Neural progenitor cell (in vitro differentiated cells): ENCODE results near the gene MS4A10. TPM values are rescaled to one million over a fixed set of nuclear protein-coding genes. Genes with fewer than 3 reads are reported as not detected.

Source experiments
- DNase-seq: peaks from one replicate; pipeline ENCODE4 v3.0.0-alpha.2; 2016; ENCODE audit warnings: low spot score
- H2AFZ ChIP-seq: fragments of 200-600 bp; sonication (generic); replicated peaks from 2 replicates; pipeline ENCODE4 v1.6.1; 2016; ENCODE audit warnings: antibody characterized with exemption
- H3F3A ChIP-seq: fragments of 200-600 bp; sonication (generic); 2 replicates; pipeline ENCODE4 v1.6.1; 2016; ENCODE audit warnings: antibody characterized with exemption, low read depth
- H3K27ac ChIP-seq: fragments of 200-600 bp; sonication (generic); 2 replicates; pipeline ENCODE4 v1.5.1; 2016; ENCODE audit warnings: mild to moderate bottlenecking
- H3K27me3 ChIP-seq: fragments of 200-600 bp; sonication (generic); 2 replicates; pipeline ENCODE4 v1.6.1; 2016; ENCODE audit warnings: mild to moderate bottlenecking, moderate library complexity
- H3K36me3 ChIP-seq: fragments of 200-600 bp; sonication (generic); 2 replicates; pipeline ENCODE4 v1.5.1; 2016
- H3K4me1 ChIP-seq: fragments of 200-600 bp; sonication (generic); 2 replicates; pipeline ENCODE4 v1.6.1; 2016; ENCODE audit warnings: mixed run types
- H3K4me2 ChIP-seq: fragments of 200-600 bp; sonication (generic); 2 replicates; pipeline ENCODE4 v1.6.1; 2016
- H3K4me3 ChIP-seq: fragments of 200-600 bp; sonication (generic); 2 replicates; pipeline ENCODE4 v1.5.1; 2016
- H3K79me2 ChIP-seq: fragments of 200-600 bp; sonication (generic); 2 replicates; pipeline ENCODE4 v1.6.1; 2016; ENCODE audit warnings: low read depth
- H3K9ac ChIP-seq: fragments of 200-600 bp; sonication (generic); 2 replicates; pipeline ENCODE4 v1.6.1; 2016
- H3K9me3 ChIP-seq: fragments of 200-600 bp; sonication (generic); 2 replicates; pipeline ENCODE4 v1.5.1; 2016; ENCODE audit warnings: low read depth
- H4K20me1 ChIP-seq: fragments of 200-600 bp; sonication (generic); 2 replicates; pipeline ENCODE4 v1.6.1; 2016; ENCODE audit warnings: low read depth
- H3K27ac Mint-ChIP-seq: 3 replicates; pipeline ENCODE4 v1.8.0; 2021; ENCODE audit warnings: mixed read lengths
- H3K27me3 Mint-ChIP-seq: 2 replicates; pipeline ENCODE4 v1.8.0; 2022; ENCODE audit warnings: low read depth, mild to moderate bottlenecking, inconsistent platforms, moderate library complexity, mixed read lengths; ENCODE audit not compliant: insufficient read depth
- H3K36me3 Mint-ChIP-seq: 3 replicates; pipeline ENCODE4 v1.8.0; 2021; ENCODE audit warnings: mixed read lengths
- H3K4me1 Mint-ChIP-seq: 3 replicates; pipeline ENCODE4 v1.8.0; 2021; ENCODE audit warnings: mixed read lengths
- H3K4me3 Mint-ChIP-seq: 3 replicates; pipeline ENCODE4 v1.8.0; 2021; ENCODE audit warnings: mild to moderate bottlenecking, moderate library complexity, mixed read lengths
- H3K9me3 Mint-ChIP-seq: 3 replicates; pipeline ENCODE4 v1.8.0; 2020; ENCODE audit warnings: mixed read lengths
- EZH2 ChIP-seq: fragments of 200-600 bp; sonication (generic); IDR thresholded peaks from 2 replicates; pipeline ENCODE4 v1.6.1; 2017; ENCODE audit warnings: antibody characterized with exemption, mild to moderate bottlenecking, moderate library complexity
- EZH2phosphoT487 ChIP-seq: fragments of 200-600 bp; sonication (generic); IDR thresholded peaks from 2 replicates; pipeline ENCODE4 v1.6.1; 2017; ENCODE audit warnings: antibody characterized with exemption
- total RNA-seq: library from RNA; depleted of rRNA; stranded (reverse); fragments of >200 nt; gene quantifications from 2 replicates; pipeline ENCODE4 v1.2.3, GENCODE V29; 2015; ENCODE audit warnings: low replicate concordance
- TF ChIP-seq, protein P1 (sequence below): fragments of 200-600 bp; sonication (generic); IDR thresholded peaks from 2 replicates; pipeline ENCODE4 v1.5.1; 2017; ENCODE audit warnings: antibody characterized with exemption, mild to moderate bottlenecking

MS4A10 gene
- not detected in 2 replicates for total RNA-seq

DNA sequence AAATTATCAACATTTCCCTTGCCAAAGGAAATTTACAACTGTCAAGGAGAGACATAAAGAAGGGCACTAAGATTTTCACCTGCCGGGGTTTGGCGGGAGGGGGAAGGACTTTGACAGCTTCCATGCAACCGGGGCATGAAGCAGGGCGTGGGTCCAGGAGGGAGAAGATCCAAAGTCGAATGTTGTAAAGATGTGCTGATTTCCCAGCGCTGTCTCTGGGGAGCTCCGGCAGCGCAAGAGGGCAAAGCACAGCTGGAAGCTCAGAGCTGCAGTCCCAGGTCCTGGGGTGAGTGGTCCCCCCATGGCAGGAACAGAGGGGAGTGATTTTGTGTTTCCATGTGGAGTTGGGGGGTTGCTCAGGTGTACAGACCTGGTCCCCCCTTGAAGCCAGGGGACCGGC lies at the start of gene MS4A10:
Gene MS4A10 (plus strand): TSS at position 198 of the 400 bp plus-strand sequence. CDS start 5,003 bp downstream, outside the sequence.
- no peak within 1 kb of the TSS for H2AFZ ChIP-seq
- H3K4me2 ChIP-seq: no peak within 1 kb of the TSS
- no peaks in the 10 kb centered on the region for H3K9me3 ChIP-seq
- no peak within 1 kb of the TSS for H3K4me3 ChIP-seq
- H3K36me3 ChIP-seq: no peaks in the 10 kb centered on the region
- peaks cover 4% of the 10 kb centered on the region for H3K27me3 Mint-ChIP-seq
- peak within 1 kb of the TSS; percentile 64 for H3K27ac Mint-ChIP-seq
- peaks cover 15% of the 10 kb centered on the region for H3K4me1 Mint-ChIP-seq
- no peaks in the 10 kb centered on the region for H3K4me1 ChIP-seq
- no peaks in the 10 kb centered on the region for H3K27me3 ChIP-seq
- no peaks in the 10 kb centered on the region for H4K20me1 ChIP-seq
- H3K9me3 Mint-ChIP-seq: peaks cover 1% of the 10 kb centered on the region
- no peak within 1 kb of the TSS for H3K27ac ChIP-seq
- no peaks in the 10 kb centered on the region for H3K36me3 Mint-ChIP-seq
- no peak within 1 kb of the TSS for H3K4me3 Mint-ChIP-seq
- H3K79me2 ChIP-seq: no peaks in the 10 kb centered on the region
- DNase-seq: no peak
- no peaks in the 10 kb centered on the region for H3F3A ChIP-seq
- no peak within 1 kb of the TSS for H3K9ac ChIP-seq
- no peak for TF ChIP-seq EZH2phosphoT487
- TF ChIP-seq, protein P1, sequence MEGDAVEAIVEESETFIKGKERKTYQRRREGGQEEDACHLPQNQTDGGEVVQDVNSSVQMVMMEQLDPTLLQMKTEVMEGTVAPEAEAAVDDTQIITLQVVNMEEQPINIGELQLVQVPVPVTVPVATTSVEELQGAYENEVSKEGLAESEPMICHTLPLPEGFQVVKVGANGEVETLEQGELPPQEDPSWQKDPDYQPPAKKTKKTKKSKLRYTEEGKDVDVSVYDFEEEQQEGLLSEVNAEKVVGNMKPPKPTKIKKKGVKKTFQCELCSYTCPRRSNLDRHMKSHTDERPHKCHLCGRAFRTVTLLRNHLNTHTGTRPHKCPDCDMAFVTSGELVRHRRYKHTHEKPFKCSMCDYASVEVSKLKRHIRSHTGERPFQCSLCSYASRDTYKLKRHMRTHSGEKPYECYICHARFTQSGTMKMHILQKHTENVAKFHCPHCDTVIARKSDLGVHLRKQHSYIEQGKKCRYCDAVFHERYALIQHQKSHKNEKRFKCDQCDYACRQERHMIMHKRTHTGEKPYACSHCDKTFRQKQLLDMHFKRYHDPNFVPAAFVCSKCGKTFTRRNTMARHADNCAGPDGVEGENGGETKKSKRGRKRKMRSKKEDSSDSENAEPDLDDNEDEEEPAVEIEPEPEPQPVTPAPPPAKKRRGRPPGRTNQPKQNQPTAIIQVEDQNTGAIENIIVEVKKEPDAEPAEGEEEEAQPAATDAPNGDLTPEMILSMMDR: no peak
- no peak for TF ChIP-seq EZH2

DNA sequence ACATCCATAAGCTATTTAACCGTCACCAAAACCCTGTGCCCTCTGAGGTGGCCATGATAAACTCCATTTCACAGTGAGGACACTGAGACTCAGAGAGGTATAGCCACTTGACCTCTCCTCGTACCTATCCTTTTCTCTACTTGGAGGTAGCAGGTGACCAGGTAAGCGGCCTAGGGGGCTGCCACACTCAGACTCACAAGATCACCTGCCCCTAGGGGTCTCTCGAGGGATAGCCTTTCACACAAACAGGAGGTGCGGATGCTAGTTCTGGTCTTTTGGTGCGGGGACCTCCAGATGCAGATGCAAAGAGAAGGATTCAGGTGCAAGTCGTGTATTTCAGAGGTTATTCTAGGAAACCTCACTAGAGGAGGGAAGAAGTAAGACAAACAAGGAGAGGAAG lies 46.0 kb upstream of the MS4A10 start:
- Histone ChIP-seq H3K4me3 (no peak overlapping the region), H4K20me1 (no peaks in the 10 kb centered on the region), H2AFZ (no peak overlapping the region), H3K27me3 (no peaks in the 10 kb centered on the region), H3K27ac (no peak overlapping the region), H3K4me1 (no peaks in the 10 kb centered on the region), H3F3A (no peaks in the 10 kb centered on the region), H3K9ac (no peak overlapping the region), H3K79me2 (no peaks in the 10 kb centered on the region), H3K36me3 (no peaks in the 10 kb centered on the region), H3K9me3 (no peaks in the 10 kb centered on the region), H3K4me2 (no peak overlapping the region)
- H3K27me3 Mint-ChIP-seq: peaks cover 2% of the 10 kb centered on the region
- peaks cover 6% of the 10 kb centered on the region for H3K9me3 Mint-ChIP-seq
- no peaks in the 10 kb centered on the region for H3K4me1 Mint-ChIP-seq
- no peak overlapping the region for H3K4me3 Mint-ChIP-seq
- DNase-seq: no peak
- TF ChIP-seq EZH2: no peak
- TF ChIP-seq, protein P1: peak; percentile 36
- no peaks in the 10 kb centered on the region for H3K36me3 Mint-ChIP-seq
- no peak overlapping the region for H3K27ac Mint-ChIP-seq

DNA sequence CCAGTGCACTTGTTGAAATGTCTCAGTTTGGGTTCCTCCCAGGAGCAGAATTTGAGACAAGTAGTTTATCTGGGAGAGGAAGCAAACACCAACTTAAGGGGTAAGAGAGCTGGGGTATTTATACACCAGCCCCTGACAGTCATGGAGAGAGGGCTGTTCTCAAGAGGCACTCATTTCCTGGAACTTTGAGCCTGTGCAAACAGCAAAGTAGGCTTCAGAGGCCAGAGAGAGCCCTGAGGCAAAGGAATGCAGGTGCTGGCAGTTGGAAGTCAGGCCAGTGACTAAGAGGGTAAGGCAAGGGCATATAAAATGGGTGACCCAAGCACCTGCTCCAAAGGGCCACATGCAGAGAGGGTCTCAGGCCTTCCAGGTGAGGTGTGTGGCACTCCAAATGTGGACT lies 44.6 kb upstream of the MS4A10 start:
- no peak overlapping the region for H3K9ac ChIP-seq
- no peak overlapping the region for H3K4me3 ChIP-seq
- Mint-ChIP-seq H3K36me3 (no peaks in the 10 kb centered on the region), H3K27ac (no peak overlapping the region), H3K9me3 (peaks cover 9% of the 10 kb centered on the region), H3K4me3 (no peak overlapping the region), H3K27me3 (peaks cover 2% of the 10 kb centered on the region), H3K4me1 (no peaks in the 10 kb centered on the region)
- no peak overlapping the region for H2AFZ ChIP-seq
- H4K20me1 ChIP-seq: no peaks in the 10 kb centered on the region
- no peak overlapping the region for H3K4me2 ChIP-seq
- H3K4me1 ChIP-seq: peaks cover 3% of the 10 kb centered on the region
- H3K79me2 ChIP-seq: no peaks in the 10 kb centered on the region
- H3K27me3 ChIP-seq: no peaks in the 10 kb centered on the region
- TF ChIP-seq EZH2 (no peak), EZH2phosphoT487 (no peak)
- TF ChIP-seq, protein P1: no peak
- DNase-seq: no peak
- H3F3A ChIP-seq: peaks cover 1% of the 10 kb centered on the region
- no peak overlapping the region for H3K27ac ChIP-seq
- no peaks in the 10 kb centered on the region for H3K36me3 ChIP-seq
- no peaks in the 10 kb centered on the region for H3K9me3 ChIP-seq

DNA sequence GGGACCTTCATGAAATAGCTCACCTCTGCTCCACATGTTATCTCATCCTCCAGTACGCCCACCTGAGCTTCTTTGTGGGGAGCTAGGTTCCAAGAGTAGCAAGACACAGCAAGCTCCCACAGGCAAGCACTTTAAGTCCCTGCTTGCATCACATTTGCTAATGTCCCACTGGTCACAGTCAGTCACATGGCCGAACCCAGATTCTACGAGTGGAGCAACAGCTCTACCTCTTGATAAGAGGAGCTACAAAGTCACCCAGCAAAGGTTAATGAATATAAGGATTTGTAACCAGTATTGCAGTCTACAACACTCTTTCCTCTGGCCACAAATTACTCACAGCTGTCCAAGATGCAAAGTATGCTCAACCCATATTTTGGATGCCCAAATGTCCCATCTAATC lies 43.7 kb upstream of the MS4A10 start:
- H2AFZ ChIP-seq: no peak overlapping the region
- DNase-seq: no peak
- Mint-ChIP-seq H3K27me3 (peaks cover 2% of the 10 kb centered on the region), H3K9me3 (peaks cover 9% of the 10 kb centered on the region), H3K36me3 (no peaks in the 10 kb centered on the region), H3K27ac (no peak overlapping the region), H3K4me3 (no peak overlapping the region), H3K4me1 (no peaks in the 10 kb centered on the region)
- no peaks in the 10 kb centered on the region for H3K9me3 ChIP-seq
- no peak overlapping the region for H3K4me3 ChIP-seq
- no peak overlapping the region for H3K9ac ChIP-seq
- no peaks in the 10 kb centered on the region for H4K20me1 ChIP-seq
- H3K27ac ChIP-seq: no peak overlapping the region
- TF ChIP-seq, protein P1: no peak
- TF ChIP-seq EZH2phosphoT487 (no peak), EZH2 (no peak)
- H3K36me3 ChIP-seq: no peaks in the 10 kb centered on the region
- H3K4me1 ChIP-seq: peaks cover 5% of the 10 kb centered on the region
- H3F3A ChIP-seq: peaks cover 3% of the 10 kb centered on the region
- H3K27me3 ChIP-seq: no peaks in the 10 kb centered on the region
- H3K4me2 ChIP-seq: no peak overlapping the region
- no peaks in the 10 kb centered on the region for H3K79me2 ChIP-seq
